ENCODE data around the gene SGCD. TPM values are rescaled to one million over a fixed set of nuclear protein-coding genes. Genes with fewer than 3 reads are reported as not detected.
"Not testable (repeated sequence)": the region's sequence is repeated elsewhere in the genome, so short reads cannot be mapped to it uniquely, and the experiment has no call there.

SGCD gene
- total and polyA plus RNA-seq, 8 donors: 10.4 to 15.8 (median 12.5) TPM

DNA sequence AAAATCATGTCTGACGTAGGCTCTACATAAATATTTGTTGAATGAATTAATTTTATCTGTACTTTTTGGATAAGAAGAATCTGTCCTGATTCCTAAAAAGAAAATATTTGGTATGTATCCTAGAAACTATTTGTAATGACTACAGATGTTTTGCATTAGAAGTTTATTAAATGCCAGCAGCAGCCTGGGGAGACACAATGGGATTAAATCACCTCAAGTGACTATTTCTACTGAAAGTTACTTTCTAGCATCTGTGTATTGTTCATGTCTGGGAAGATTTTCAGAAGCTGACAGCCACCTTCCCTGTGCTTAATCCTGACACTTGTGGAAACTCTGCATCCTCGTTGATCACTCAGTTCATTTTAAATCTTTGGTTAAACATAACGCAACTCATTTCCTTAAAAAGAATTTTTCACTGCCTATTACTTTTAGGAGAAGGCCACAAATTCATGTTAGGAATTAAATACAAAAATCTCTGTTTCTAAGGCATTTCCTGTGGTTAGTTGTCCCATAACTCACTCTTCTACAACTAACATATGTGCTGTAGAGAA, 313.8 kb downstream of the SGCD start:
- intact Hi-C loops (cut with DNase I): no loop called here
- H3K27ac ChIP-seq: no peak overlapping the region
- H3K4me3 ChIP-seq: no peak overlapping the region
- H3K36me3 ChIP-seq: no peaks in the 10 kb centered on the region
- H3K4me1 ChIP-seq: no peaks in the 10 kb centered on the region
- TF ChIP-seq, protein P1, sequence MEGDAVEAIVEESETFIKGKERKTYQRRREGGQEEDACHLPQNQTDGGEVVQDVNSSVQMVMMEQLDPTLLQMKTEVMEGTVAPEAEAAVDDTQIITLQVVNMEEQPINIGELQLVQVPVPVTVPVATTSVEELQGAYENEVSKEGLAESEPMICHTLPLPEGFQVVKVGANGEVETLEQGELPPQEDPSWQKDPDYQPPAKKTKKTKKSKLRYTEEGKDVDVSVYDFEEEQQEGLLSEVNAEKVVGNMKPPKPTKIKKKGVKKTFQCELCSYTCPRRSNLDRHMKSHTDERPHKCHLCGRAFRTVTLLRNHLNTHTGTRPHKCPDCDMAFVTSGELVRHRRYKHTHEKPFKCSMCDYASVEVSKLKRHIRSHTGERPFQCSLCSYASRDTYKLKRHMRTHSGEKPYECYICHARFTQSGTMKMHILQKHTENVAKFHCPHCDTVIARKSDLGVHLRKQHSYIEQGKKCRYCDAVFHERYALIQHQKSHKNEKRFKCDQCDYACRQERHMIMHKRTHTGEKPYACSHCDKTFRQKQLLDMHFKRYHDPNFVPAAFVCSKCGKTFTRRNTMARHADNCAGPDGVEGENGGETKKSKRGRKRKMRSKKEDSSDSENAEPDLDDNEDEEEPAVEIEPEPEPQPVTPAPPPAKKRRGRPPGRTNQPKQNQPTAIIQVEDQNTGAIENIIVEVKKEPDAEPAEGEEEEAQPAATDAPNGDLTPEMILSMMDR (IDR thresholded peaks at IDR 0.05): no peak
- H3K27me3 ChIP-seq: no peaks in the 10 kb centered on the region
- no peak for ATAC-seq
- H3K9me3 ChIP-seq: no peaks in the 10 kb centered on the region
- peak in 1 of 4 donors; percentile 44 for DNase-seq

DNA sequence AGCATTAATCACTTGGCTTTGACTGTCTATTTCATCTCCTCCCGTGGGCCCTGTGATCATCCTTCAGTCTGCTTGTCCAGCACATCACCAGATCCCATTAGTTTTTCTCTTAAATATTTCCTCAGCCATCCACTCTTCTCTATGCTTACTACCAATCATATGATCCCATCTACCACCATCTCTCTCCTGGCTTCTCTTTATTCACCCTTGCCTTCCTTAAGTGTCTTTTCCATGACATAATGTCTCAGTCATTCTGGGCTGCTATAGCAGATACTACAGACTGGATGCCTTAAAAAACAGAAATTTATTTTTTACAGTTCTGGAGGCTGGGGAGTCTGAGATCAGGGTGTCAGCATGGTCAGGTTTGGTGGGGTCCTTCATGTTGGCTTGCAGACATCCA, 314.7 kb downstream of the SGCD start:
- Histone ChIP-seq H3K4me3 (no peak overlapping the region), H3K9me3 (no peaks in the 10 kb centered on the region), H3K27me3 (no peaks in the 10 kb centered on the region), H3K27ac (no peak overlapping the region), H3K4me1 (no peaks in the 10 kb centered on the region), H3K36me3 (no peaks in the 10 kb centered on the region)
- intact Hi-C loops (cut with DNase I): no loop called here
- DNase-seq (no peak), ATAC-seq (no peak)
- TF ChIP-seq, protein P1 (IDR thresholded peaks at IDR 0.05): no peak

DNA sequence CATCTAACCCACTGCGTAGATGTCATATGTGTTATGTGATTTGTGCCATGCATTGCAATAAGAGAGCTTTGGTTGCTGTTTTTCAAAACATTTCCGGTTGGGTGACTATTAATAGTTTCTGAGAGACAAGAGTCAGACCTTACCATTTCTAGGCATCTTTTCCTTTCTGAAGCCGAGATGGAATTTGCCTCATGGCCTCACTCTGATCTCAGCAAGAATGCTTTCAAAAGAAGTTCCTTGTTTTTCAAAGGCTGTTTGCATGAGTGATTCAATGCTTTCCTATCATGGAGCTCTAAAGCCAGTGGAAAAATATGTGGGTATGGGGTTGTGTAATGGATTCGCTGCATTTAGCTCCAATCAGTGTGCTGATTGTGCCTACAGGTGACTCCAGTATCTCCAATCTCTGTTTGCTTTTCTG, 320.1 kb downstream of the SGCD start:
- Histone ChIP-seq H3K4me1 (no peaks in the 10 kb centered on the region), H3K9me3 (no peaks in the 10 kb centered on the region), H3K36me3 (no peaks in the 10 kb centered on the region), H3K27me3 (no peaks in the 10 kb centered on the region), H3K27ac (no peak overlapping the region), H3K4me3 (no peak overlapping the region)
- intact Hi-C loops (cut with DNase I): no loop called here
- TF ChIP-seq, protein P1 (IDR thresholded peaks at IDR 0.05): no peak
- ATAC-seq: no peak
- no peak for DNase-seq

DNA sequence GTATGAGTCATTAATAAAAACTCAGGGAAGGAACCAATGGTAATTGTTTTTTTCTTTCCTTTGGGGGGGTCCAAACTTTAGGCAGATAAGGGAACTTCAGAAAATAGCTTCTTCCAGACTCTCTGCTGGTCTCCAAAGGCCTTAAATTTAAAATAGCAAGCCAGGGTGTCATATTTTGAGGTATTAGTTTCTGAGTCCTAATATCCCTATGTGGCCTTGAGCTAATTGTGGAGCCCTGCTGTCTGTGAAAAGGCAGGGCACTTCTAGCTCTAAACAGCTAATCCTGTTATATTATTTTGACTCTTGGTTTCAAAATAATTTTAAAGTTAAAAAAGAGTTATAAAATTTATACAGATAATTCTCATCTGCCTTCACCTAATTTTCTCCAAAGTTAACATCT, 327.5 kb downstream of the SGCD start:
- TF ChIP-seq, protein P1 (IDR thresholded peaks at IDR 0.05): no peak
- no peaks in the 10 kb centered on the region for H3K4me1 ChIP-seq
- DNase-seq: no peak
- no peaks in the 10 kb centered on the region for H3K9me3 ChIP-seq
- no peaks in the 10 kb centered on the region for H3K27me3 ChIP-seq
- no peak overlapping the region for H3K27ac ChIP-seq
- ATAC-seq: no peak
- H3K4me3 ChIP-seq: no peak overlapping the region
- intact Hi-C loops (cut with DNase I): no loop called here
- no peaks in the 10 kb centered on the region for H3K36me3 ChIP-seq

DNA sequence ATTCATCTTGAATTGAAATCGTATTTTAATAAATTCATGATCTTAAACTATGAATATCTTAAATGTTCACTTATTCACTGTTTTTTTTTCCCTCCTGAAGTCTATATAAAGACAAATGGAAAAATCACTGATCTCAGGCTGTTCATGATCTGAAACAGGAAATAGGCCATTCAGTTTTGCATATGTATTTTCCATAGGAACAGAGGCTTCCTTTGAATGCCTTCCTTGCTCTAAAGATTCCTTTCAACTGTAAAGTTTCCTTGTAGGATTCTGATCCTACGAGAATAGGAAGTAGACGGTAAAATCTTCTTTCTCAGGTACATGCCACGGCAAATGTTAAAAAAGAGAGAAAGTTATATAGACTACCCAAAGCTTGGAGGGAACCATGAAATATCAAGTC, 328.8 kb downstream of the SGCD start:
- no peak overlapping the region for H3K4me3 ChIP-seq
- no peak for ATAC-seq
- H3K27ac ChIP-seq: no peak overlapping the region
- no peak for DNase-seq
- intact Hi-C loops (cut with DNase I): no loop called here
- TF ChIP-seq, protein P1 (IDR thresholded peaks at IDR 0.05): no peak
- no peaks in the 10 kb centered on the region for H3K9me3 ChIP-seq
- no peaks in the 10 kb centered on the region for H3K4me1 ChIP-seq
- no peaks in the 10 kb centered on the region for H3K27me3 ChIP-seq
- no peaks in the 10 kb centered on the region for H3K36me3 ChIP-seq

DNA sequence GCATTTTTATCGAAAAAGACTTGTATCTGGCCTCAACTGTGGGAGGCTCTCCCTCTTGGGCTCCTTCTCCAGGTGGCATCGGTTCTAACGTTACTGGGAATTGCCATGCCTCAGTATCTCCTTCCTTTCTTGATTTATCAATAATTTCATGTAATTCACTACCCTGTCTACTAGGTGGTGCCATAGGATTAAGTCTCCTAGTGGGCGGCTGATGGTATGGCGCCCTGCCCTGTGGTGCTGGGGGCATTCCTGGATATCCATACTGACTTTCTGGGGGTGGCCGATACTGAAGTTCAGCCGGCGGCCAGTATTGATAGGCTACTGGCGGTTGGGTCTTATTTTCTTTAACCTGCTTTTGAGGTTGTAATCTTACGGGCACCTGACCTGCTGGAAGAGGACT, 337.9 kb downstream of the SGCD start:
- ATAC-seq; H3K27ac ChIP-seq; H3K27me3 ChIP-seq; H3K4me1 ChIP-seq; DNase-seq; H3K9me3 ChIP-seq; intact Hi-C loops (cut with DNase I); H3K4me3 ChIP-seq; H3K36me3 ChIP-seq: not testable (repeated sequence)

DNA sequence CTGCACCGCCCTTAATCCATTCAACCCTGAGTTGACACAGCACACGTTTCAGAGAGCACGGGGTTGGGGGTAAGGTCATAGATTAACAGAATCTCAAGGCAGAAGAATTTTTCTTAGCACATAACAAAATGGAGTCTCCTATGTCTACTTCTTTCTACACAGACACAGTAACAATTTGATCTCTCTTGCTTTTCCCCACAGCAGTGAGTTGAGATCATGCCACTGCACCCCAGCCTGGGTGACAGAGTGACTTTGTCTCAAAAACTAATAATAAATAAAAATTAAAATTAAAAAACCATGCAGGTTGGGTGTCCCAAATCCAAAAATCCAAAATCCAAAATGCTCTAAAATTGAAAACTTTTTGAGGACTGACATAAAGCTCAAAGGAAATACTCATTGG, 339.7 kb downstream of the SGCD start:
- H3K27ac ChIP-seq; H3K4me3 ChIP-seq; H3K27me3 ChIP-seq; H3K36me3 ChIP-seq; intact Hi-C loops (cut with DNase I); H3K9me3 ChIP-seq; H3K4me1 ChIP-seq; ATAC-seq; DNase-seq: not testable (repeated sequence)
